SIG-M5 treated with dmso at 0.1 percent for 504 hours (cell line): Measurements from ENCODE around the gene SLC20A1.
"Not testable (repeated sequence)": the region's sequence is repeated elsewhere in the genome, so short reads cannot be mapped to it uniquely, and the experiment has no call there.

Experiments
- DNase-seq: peaks from one replicate; lab custom pipeline; 2025; ENCODE audit not compliant: unreplicated experiment; lab: John Stamatoyannopoulos, UW

Gene SLC20A1

GRCh38 chr2:112706947-112707346, 61.2 kb downstream of the SLC20A1 start:
- DNase-seq: not testable (repeated sequence)

- no peak for DNase-seq
Observed at GRCh38 chr2:112708968-112709367, 63.2 kb downstream of the SLC20A1 start.

GRCh38 chr2:112709703-112710102, 64.0 kb downstream of the SLC20A1 start:
- no peak for DNase-seq

- DNase-seq: no peak
Observed at GRCh38 chr2:112710956-112711750, 65.4 kb downstream of the SLC20A1 start.

GRCh38 chr2:112712465-112712864, 66.7 kb downstream of the SLC20A1 start:
- DNase-seq: no peak

- no peak for DNase-seq
Observed at GRCh38 chr2:112712903-112713584, 67.3 kb downstream of the SLC20A1 start.
